Measurements from ENCODE around the gene RNF141. TPM values are rescaled to one million over a fixed set of nuclear protein-coding genes. Genes with fewer than 3 reads are reported as not detected.
A peak's percentile ranks its signal among the peaks of the same experiment; 100 is the strongest.

The RNF141 gene
- polyA plus RNA-seq, 1 experiment: 34.8 TPM

GRCh38 chr11:10483174-10483573, 57.8 kb downstream of the RNF141 start:
- ChIA-PET CTCF (no interaction called here), POLR2A (interaction anchor here (1.3 kb wide), 1 partner anchor 27 kb away, joined by 3 read pairs; no protein-coding TSS in a partner anchor)
- H3K27me3 ChIP-seq (ENCODE audit: control insufficient read depth, insufficient read depth, low read length): no peaks in the 10 kb centered on the region
- TF ChIP-seq, protein P1, sequence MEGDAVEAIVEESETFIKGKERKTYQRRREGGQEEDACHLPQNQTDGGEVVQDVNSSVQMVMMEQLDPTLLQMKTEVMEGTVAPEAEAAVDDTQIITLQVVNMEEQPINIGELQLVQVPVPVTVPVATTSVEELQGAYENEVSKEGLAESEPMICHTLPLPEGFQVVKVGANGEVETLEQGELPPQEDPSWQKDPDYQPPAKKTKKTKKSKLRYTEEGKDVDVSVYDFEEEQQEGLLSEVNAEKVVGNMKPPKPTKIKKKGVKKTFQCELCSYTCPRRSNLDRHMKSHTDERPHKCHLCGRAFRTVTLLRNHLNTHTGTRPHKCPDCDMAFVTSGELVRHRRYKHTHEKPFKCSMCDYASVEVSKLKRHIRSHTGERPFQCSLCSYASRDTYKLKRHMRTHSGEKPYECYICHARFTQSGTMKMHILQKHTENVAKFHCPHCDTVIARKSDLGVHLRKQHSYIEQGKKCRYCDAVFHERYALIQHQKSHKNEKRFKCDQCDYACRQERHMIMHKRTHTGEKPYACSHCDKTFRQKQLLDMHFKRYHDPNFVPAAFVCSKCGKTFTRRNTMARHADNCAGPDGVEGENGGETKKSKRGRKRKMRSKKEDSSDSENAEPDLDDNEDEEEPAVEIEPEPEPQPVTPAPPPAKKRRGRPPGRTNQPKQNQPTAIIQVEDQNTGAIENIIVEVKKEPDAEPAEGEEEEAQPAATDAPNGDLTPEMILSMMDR (IDR thresholded peaks at IDR 0.05; ENCODE audit: low read depth, low read length): no peak
- no peaks in the 10 kb centered on the region; the same call in 1 of the 2 replicates for H3K9me3 ChIP-seq (ENCODE audit: control insufficient read depth, insufficient read depth, low read length)
- no peak overlapping the region for H3K27ac ChIP-seq (ENCODE audit: low read depth, low read length)
- H3K4me3 ChIP-seq (ENCODE audit: low read depth, low read length): no peak overlapping the region
- DNase-seq (ENCODE audit: low read depth, low spot score): no peak

DNA sequence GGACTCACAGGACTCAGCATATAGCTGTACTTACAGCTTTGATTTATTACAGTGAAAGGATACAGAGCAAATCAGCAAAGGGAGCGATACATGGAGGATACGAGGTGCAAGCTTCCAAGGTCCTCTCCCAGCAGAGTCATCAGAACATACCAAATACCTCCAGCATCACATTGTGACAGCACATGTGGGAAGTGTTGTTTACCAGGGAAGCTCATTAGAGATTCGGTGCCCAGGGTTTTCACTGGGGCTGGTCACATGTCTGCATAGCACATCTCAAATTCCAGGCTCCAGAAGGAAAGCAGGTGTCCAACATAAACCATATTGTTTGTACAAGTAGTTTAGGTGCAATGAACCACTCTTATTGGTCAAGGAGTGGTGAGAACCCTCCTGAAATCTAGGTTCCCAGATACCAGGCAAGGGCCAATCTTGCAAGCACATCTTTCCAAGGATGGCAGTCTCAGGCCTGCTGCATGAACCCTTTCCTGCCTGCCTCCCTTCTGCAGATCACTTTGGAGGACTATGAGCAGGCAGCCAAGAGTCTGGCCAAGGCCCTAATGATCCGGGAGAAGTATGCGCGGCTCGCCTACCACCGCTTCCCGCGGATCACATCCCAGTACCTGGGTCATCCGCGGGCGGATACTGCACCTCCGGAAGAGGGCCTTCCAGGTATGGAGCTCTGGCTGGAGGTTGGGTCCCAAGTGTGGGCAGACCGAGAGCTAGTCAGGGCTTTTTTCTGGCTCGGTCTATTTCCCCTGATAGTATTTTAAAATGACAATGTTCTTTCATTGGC, 59.2 kb downstream of the RNF141 start:
- ChIA-PET POLR2A (interaction anchor here (1.9 kb wide), 1 partner anchor 9 kb away, joined by 10 read pairs; no protein-coding TSS in a partner anchor), CTCF (interaction anchor here (1.1 kb wide), 1 partner anchor 75 kb away, joined by 3 read pairs; no protein-coding TSS in a partner anchor)
- TF ChIP-seq, protein P1 (IDR thresholded peaks at IDR 0.05; ENCODE audit: low read depth, low read length): no peak
- H3K9me3 ChIP-seq (ENCODE audit: control insufficient read depth, insufficient read depth, low read length): no peaks in the 10 kb centered on the region; the same call in 1 of the 2 replicates
- peak overlapping the region; percentile 42 for H3K27ac ChIP-seq (ENCODE audit: low read depth, low read length)
- H3K4me3 ChIP-seq (ENCODE audit: low read depth, low read length): no peak overlapping the region
- DNase-seq (ENCODE audit: low read depth, low spot score): peak; percentile 41
- no peaks in the 10 kb centered on the region for H3K27me3 ChIP-seq (ENCODE audit: control insufficient read depth, insufficient read depth, low read length)

DNA sequence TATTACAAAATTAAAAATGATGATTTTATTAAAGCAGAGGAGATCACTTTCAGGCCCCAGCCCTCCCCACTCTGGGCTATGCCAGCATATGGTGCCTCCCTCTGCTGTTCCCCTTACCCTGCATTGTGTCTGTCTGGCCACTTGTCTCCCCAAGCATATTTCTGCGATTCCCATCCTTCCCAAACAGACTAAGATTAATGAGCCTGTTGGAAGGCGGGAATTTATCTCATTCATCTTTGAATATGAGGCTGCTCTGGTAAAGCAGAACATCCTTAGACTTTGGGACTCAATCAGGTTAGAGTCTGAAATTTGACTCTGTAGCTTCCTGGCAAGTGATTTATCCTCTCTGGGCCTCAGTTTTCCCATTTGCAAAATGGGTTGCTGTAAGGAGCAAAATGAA, 60.2 kb downstream of the RNF141 start:
- CTCF ChIA-PET: interaction anchor here (1.1 kb wide), 1 partner anchor 74 kb away, joined by 3 read pairs; no protein-coding TSS in a partner anchor
- DNase-seq (ENCODE audit: low read depth, low spot score): no peak
- Histone ChIP-seq H3K4me3 (ENCODE audit: low read depth, low read length) (no peak overlapping the region), H3K27me3 (ENCODE audit: control insufficient read depth, insufficient read depth, low read length) (no peaks in the 10 kb centered on the region), H3K27ac (ENCODE audit: low read depth, low read length) (no peak overlapping the region), H3K9me3 (ENCODE audit: control insufficient read depth, insufficient read depth, low read length) (no peaks in the 10 kb centered on the region; the same call in 1 of the 2 replicates)
- TF ChIP-seq, protein P1 (IDR thresholded peaks at IDR 0.05; ENCODE audit: low read depth, low read length): no peak
- POLR2A ChIA-PET: interaction anchor here (1.9 kb wide), 1 partner anchor 10 kb away, joined by 10 read pairs; no protein-coding TSS in a partner anchor

DNA sequence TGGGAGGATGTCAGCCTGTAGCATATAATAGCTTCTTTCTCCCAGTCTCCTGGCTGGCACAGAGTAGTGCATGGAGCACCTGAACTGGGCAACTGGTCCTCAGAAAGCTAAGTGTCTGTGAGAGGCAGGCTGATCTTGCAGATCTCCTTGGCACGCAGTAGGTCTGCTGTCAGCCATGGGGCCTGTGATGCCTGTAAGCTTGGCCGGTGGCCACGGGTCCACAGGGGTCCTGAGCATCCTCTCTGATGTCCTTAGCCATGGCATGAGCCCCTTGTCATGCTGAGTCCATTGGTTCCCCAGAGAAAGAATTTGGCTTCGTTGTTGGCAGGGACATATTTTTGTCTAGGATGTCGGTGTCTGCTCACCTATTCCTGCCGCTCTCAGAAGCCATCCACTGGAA, 61.0 kb downstream of the RNF141 start:
- no peak overlapping the region for H3K4me3 ChIP-seq (ENCODE audit: low read depth, low read length)
- ChIA-PET CTCF (no interaction called here), POLR2A (no interaction called here)
- no peaks in the 10 kb centered on the region for H3K27me3 ChIP-seq (ENCODE audit: control insufficient read depth, insufficient read depth, low read length)
- no peak for DNase-seq (ENCODE audit: low read depth, low spot score)
- TF ChIP-seq, protein P1 (IDR thresholded peaks at IDR 0.05; ENCODE audit: low read depth, low read length): no peak
- no peak overlapping the region for H3K27ac ChIP-seq (ENCODE audit: low read depth, low read length)
- H3K9me3 ChIP-seq (ENCODE audit: control insufficient read depth, insufficient read depth, low read length): no peaks in the 10 kb centered on the region; the same call in 1 of the 2 replicates
